ENCODE results near the gene MPPED2. TPM values are rescaled to one million over a fixed set of nuclear protein-coding genes. Genes with fewer than 3 reads are reported as not detected.

Gene MPPED2
- total and polyA plus RNA-seq, 2 donors (not counting 3 experiments of a cell fraction or from before 2014, with no cell fraction given) = not detected

DNA sequence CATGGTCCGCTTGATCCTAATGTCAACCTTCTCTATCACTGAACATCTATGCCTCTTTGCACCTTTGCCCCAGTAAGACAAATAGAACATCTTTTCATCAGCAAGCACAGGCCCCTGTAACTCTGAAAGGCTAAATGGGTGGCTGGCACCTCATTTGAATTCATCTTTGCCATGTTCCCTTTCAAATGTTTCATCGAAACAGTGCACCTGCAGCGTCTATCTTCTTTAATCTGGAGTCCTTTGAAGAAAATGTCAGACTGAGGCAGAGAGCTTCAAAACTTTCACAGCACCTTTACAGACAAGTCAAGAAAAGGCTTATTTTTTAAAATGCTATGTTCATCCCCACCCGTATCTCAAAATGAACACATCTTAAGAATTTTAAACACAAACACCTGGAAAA is 3.4 kb downstream of the MPPED2 start:
- H3K9ac ChIP-seq (replicated peaks; ENCODE audit: extremely low read depth, insufficient read depth, low read length) = no peak overlapping the region
- dilution Hi-C loops (cut with MboI; ENCODE audit: extremely low pct_ligation_motif_present, low sequenced_read_pairs) = no loop called here

DNA sequence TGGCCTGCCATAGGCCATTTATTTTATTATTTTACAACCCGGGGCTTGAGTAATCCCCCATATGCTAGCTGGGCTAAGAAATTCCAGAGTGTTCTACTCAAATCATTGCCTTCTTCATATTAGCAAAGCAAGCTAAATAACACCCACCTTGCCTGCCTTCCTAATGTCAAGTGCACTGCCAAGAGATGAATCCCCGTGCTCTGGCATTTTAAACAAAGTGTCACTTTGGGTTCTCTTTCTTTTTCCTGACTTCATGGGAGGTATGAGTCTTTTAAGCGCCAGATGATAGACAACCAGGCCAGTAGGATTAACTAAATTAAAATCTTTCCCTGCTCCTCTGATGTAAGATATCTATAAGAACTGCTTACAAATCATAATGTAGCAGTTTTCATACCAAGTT is 4.5 kb downstream of the MPPED2 start:
- POLR2A ChIA-PET = no interaction called here
- Histone ChIP-seq H3K9me3 (replicated peaks; ENCODE audit: control insufficient read depth, insufficient read depth, low read length) (no peaks in the 10 kb centered on the region), H3K4me2 (ENCODE audit: insufficient read depth, low read length) (no peak overlapping the region), H3K36me3 (ENCODE audit: control insufficient read depth in 2 of 2, extremely low read depth in 1 of 2, insufficient read depth in 2 of 2, low read length in 2 of 2) (no peaks in the 10 kb centered on the region), H3K4me3 (replicated peaks in 1 of 3; ENCODE audit: insufficient read depth in 1 of 3, low read depth in 1 of 3, low read length in 3 of 3) (no peak overlapping the region), H3K27me3 (ENCODE audit: control insufficient read depth in 2 of 2, insufficient read depth in 2 of 2, low read length in 2 of 2) (peaks cover 28 to 38% of the 10 kb centered on the region in 2 experiments), H4K20me1 (replicated peaks; ENCODE audit: control insufficient read depth, extremely low read depth, insufficient read depth, low read length) (no peaks in the 10 kb centered on the region), H3K79me2 (ENCODE audit: control insufficient read depth, insufficient read depth, low read length) (no peaks in the 10 kb centered on the region), H3K9me1 (replicated peaks; ENCODE audit: control insufficient read depth, extremely low read depth, insufficient read depth, low read length) (no peaks in the 10 kb centered on the region), H3K9ac (replicated peaks; ENCODE audit: extremely low read depth, insufficient read depth, low read length) (no peak overlapping the region), H3K27ac (ENCODE audit: insufficient read depth, low read depth, low read length) (no peak overlapping the region), H3K4me1 (ENCODE audit: control insufficient read depth, extremely low read depth, insufficient read depth, low read length) (no peaks in the 10 kb centered on the region), H2AFZ (ENCODE audit: low read depth, low read length) (no peak overlapping the region)
- intact Hi-C loops (cut with micrococcal nuclease) (no loop called here), dilution Hi-C loops (cut with MboI; ENCODE audit: extremely low pct_ligation_motif_present, low sequenced_read_pairs) (no loop called here)
- TF ChIP-seq POLR2AphosphoS5 (IDR thresholded peaks at IDR 0.05; ENCODE audit: insufficient read depth, low read depth, low read length) = no peak
- TF ChIP-seq, protein P1, sequence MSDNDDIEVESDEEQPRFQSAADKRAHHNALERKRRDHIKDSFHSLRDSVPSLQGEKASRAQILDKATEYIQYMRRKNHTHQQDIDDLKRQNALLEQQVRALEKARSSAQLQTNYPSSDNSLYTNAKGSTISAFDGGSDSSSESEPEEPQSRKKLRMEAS (IDR thresholded peaks at IDR 0.05; ENCODE audit: insufficient read depth, insufficient read length) = no peak
- TF ChIP-seq CTCF (IDR thresholded peaks at IDR 0.05; ENCODE audit: extremely low read depth in 1 of 2, insufficient read depth in 1 of 2, low read depth in 1 of 2, low read length in 2 of 2) = no peak
- no peak for TF ChIP-seq POLR2A (IDR thresholded peaks at IDR 0.05; ENCODE audit: low read depth, low read length)
- TF ChIP-seq JUN (IDR thresholded peaks at IDR 0.05; ENCODE audit: borderline replicate concordance, insufficient read depth, insufficient read length, low read depth) = no peak
- no peak for TF ChIP-seq FOS (IDR thresholded peaks at IDR 0.05; ENCODE audit: borderline replicate concordance, insufficient read depth, low read length)
- no peak for TF ChIP-seq MYC (IDR thresholded peaks at IDR 0.05; ENCODE audit: low read depth, low read length)
- no peak for TF ChIP-seq GATA2 (IDR thresholded peaks at IDR 0.05; ENCODE audit: insufficient read depth, insufficient read length, low read depth, low read length)
- TF ChIP-seq EZH2 (IDR thresholded peaks at IDR 0.05; ENCODE audit: borderline replicate concordance, low read depth, low read length, severe bottlenecking) = no peak
- CTCF ChIA-PET = no interaction called here
- DNase-seq (ENCODE audit: low read depth, low spot score) (no peak), FAIRE-seq (no peak)
- BruUV-seq (replicated peaks) = no TSS peak

More for the DNA sequence above, 3.4 kb downstream of the MPPED2 start:
- no peaks in the 10 kb centered on the region for H3K79me2 ChIP-seq (ENCODE audit: control insufficient read depth, insufficient read depth, low read length)
- no peaks in the 10 kb centered on the region for H3K36me3 ChIP-seq (ENCODE audit: control insufficient read depth in 2 of 2, extremely low read depth in 1 of 2, insufficient read depth in 2 of 2, low read length in 2 of 2)
- no peaks in the 10 kb centered on the region for H3K9me3 ChIP-seq (replicated peaks; ENCODE audit: control insufficient read depth, insufficient read depth, low read length)
- intact Hi-C loops (cut with micrococcal nuclease) = no loop called here
- DNase-seq (ENCODE audit: low read depth, low spot score) (no peak), FAIRE-seq (no peak)
- no peak overlapping the region for H3K4me3 ChIP-seq (replicated peaks in 1 of 3; ENCODE audit: insufficient read depth in 1 of 3, low read depth in 1 of 3, low read length in 3 of 3)
- H3K4me2 ChIP-seq (ENCODE audit: insufficient read depth, low read length) = no peak overlapping the region
- no TSS peak for BruUV-seq (replicated peaks)
- no peak overlapping the region for H3K27ac ChIP-seq (ENCODE audit: insufficient read depth, low read depth, low read length)
- peaks cover 37 to 48% of the 10 kb centered on the region in 2 experiments for H3K27me3 ChIP-seq (ENCODE audit: control insufficient read depth in 2 of 2, insufficient read depth in 2 of 2, low read length in 2 of 2)
- CTCF ChIA-PET = no interaction called here
- H4K20me1 ChIP-seq (replicated peaks; ENCODE audit: control insufficient read depth, extremely low read depth, insufficient read depth, low read length) = no peaks in the 10 kb centered on the region
- H2AFZ ChIP-seq (ENCODE audit: low read depth, low read length) = no peak overlapping the region
- no peak for TF ChIP-seq JUN (IDR thresholded peaks at IDR 0.05; ENCODE audit: borderline replicate concordance, insufficient read depth, insufficient read length, low read depth)
- no peak for TF ChIP-seq FOS (IDR thresholded peaks at IDR 0.05; ENCODE audit: borderline replicate concordance, insufficient read depth, low read length)
- no peak for TF ChIP-seq POLR2A (IDR thresholded peaks at IDR 0.05; ENCODE audit: low read depth, low read length)
- TF ChIP-seq, protein P1 (IDR thresholded peaks at IDR 0.05; ENCODE audit: insufficient read depth, insufficient read length) = no peak
- POLR2A ChIA-PET = no interaction called here
- H3K9me1 ChIP-seq (replicated peaks; ENCODE audit: control insufficient read depth, extremely low read depth, insufficient read depth, low read length) = no peaks in the 10 kb centered on the region
- no peaks in the 10 kb centered on the region for H3K4me1 ChIP-seq (ENCODE audit: control insufficient read depth, extremely low read depth, insufficient read depth, low read length)
